Stimulated activated CD8-positive, alpha-beta memory T cell treated with anti-CD3 and anti-CD28 coated beads, Interleukin-4, amount 100 ng/mL, for 24 hours (primary cell): ENCODE results near the gene OSGIN1.

Source experiments
- DNase-seq: peaks from one replicate; pipeline ENCODE4 v3.0.0-alpha.2; 2020; ENCODE audit warnings: low read depth

The OSGIN1 gene, protein sequence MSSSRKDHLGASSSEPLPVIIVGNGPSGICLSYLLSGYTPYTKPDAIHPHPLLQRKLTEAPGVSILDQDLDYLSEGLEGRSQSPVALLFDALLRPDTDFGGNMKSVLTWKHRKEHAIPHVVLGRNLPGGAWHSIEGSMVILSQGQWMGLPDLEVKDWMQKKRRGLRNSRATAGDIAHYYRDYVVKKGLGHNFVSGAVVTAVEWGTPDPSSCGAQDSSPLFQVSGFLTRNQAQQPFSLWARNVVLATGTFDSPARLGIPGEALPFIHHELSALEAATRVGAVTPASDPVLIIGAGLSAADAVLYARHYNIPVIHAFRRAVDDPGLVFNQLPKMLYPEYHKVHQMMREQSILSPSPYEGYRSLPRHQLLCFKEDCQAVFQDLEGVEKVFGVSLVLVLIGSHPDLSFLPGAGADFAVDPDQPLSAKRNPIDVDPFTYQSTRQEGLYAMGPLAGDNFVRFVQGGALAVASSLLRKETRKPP

DNA sequence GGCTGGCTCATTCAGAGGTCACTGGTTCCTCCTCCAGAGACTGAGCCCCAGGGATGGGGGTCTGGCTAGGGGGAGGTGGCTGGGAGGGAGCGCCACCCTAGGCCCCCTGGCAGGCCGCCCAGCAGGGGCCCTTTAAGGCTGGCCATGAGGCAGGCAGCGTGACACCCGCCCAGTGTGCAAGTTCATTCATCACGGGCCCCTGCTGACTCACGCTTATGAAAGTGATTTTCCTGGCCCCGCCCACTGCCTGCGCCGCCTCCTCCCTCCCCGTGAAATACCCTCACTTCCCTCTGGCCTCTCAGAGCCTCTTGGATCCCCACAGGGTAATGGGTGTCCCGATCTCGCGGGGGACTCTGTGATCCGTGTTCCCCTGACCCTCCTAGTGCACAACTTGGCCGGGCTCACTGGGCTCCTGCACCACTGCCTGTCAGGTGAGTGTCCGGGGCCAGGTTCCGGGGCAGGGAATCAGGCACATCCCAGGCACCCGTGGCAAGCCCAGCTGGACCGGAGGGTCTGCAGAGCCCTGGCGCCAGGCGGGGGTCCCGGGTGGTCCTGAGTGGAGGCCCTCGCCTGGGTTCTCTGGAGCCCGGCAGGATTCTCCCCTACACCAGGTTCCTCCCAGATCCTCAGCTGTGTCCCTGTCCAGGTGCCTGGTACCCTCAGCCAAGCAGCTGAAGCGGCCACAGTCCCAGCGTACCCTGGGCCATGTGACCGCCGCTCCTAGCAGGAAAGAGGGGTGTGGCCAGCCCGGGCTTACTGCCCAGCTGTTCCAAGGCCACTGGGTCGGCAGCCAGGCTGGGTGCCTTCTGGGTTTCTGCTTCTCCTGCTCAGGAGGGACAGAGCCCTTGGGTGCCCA is at the start of gene OSGIN1:
OSGIN1 (plus strand) TSS at position 301 of the 856 bp plus-strand sequence. CDS start 4,432 bp downstream, outside the sequence.
- peak; percentile 71 for DNase-seq

DNA sequence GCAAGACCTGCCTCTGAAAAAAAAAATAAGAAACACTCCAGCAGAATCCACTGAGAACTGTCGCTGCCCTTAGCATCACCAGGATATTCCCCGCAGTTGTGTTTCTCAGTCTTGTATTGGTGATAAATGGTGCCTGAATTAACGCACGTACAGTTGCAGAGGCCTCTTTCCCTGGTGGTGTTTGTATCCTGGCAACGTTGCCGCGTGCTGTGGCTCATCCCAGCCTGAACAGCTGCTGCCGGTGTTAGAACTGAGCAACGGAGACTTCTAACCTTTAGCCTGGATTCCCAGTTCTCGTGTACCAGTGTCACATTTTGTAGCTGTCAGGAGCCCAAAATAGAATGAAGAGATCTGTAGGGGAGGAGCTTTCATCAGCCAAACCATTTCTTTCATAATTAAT is 49.3 kb upstream of the OSGIN1 start:
- no peak for DNase-seq

DNA sequence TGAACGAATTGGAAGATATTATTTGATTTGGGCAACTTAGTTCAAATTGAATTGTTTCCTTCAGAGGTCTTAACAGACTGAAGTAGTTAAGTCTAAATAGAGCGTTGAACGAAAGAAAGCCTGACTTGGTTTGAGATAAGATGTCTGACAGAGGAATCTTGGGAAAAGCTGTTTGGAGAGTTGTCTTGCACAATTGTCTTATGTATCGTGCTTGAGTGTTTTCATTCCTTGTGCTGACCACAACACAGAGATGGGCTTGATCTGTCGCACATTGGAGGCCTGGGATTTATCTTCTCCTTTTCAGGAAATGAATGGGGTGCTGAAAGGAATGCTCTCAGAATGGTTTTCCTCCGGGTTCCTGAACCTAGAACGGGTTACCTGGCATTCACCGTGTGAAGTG is 46.4 kb upstream of the OSGIN1 start:
- no peak for DNase-seq

DNA sequence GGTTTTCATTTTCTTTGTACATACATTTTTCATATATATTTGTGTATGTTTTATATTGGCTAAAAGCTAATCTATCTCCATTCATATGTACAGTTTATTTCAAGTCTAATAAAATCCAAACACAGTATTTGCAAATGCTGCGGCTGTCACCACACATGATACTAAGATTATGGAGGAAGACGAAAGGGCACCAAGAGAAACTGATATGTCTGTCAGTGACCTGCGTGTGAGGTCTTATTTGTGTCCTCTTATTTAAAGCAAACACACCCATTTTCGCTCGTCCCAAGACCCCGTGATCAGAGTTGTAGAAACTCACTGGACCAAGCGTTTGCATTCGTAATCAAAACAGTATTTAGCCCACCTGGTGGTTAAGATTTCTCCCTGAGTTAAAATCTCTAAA is 45.9 kb upstream of the OSGIN1 start:
- DNase-seq = no peak

DNA sequence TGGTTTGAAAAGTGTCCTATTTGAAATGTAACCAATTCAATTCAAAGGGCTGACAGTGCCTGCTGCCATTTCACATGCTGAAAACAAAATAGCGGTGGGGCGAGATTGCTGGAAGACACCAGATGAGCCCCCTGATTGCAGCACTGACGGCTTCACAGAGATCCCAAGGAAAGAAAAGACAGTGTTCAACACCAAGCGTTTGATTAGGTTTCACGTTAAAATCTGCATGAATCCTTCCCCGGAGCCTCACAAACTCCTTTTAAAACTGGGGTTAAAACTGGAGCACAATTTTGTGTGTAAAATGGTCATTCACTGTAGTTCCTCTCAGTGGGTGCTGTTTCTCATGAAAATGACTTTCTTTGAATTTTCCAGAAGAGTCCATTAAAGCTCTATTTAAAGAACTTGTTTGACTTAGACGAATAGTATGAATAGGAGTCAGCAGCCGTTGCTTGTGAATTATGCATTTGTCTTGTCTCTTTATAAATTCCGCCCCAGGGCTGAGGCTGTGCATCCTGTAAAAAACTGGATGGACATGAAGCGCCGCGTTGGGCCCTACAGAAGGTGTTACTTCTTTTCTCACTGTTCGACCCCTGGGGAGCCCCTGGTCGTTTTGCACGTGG is 45.3 kb upstream of the OSGIN1 start:
- no peak for DNase-seq

DNA sequence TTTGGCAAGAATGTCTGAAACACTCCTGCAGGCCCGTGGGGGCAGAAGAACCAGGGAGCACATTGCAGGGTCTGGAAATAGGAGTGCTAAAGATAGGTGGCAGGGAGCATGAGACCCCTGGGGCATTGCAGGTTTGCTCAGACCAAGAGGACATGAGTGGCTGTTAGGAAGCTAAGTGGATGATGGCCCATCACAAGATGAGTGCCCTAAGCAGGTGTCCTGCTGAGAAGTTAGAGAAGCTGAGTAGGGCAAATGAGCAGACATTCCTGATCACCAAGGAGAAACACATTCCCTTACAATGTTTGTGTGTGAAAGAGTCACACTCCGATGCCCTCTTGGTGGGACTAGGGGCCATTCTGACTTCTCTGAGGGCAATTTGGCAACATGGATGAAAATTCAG is 44.2 kb upstream of the OSGIN1 start:
- no peak for DNase-seq

DNA sequence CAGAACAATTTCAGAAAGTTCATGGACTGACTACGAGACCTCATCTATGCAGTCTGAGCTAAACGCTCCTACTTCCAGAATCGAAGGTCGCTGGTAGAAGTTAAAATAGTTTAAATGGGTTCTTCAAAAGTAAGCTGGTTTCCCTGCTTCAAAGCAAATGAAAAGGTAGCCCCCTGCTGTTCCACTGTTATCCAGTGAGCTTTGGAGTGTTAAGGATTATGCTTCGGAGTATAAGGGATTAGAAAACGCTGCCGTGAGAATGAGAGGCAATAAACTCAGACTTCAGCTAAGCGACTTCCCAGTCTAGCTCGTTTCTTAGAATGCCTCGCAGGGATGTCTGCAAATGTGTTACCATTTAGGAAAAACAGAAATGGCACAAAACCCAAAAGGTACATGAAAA is 41.8 kb upstream of the OSGIN1 start:
- DNase-seq = no peak

DNA sequence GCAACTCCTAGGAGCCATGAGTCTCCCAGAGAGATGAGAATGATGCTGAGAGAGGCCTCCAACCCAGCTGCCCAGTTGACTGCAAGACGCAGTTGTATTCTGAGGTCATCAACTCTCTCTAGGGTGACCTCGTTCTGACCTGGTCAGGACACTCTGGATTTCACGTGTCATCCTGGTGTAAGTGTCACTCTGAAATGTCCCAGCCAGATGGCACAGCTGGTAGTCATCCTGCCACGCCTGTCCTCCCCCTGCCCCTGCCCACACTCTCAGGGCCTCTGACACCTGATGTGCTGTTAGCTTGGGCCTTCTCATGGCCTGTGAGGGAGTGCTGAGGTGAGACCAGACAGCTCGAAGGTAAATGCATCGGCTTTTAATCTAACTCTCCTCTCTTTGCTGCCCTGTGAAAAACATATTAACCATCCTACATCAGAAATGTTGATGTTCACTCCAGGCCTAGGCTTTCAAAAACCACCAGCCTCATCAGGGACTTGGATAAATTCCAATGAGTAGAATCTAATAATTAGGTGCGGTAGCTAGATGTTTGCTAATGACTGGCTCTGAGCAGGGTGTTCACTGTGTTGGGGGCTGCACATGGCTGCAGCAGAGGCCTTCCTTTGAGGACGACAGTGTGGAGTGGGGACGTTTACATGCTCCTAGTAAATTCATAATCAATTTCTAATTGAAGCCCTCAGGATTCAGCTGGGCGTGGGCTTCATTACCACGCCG is 40.4 kb upstream of the OSGIN1 start:
- DNase-seq = no peak

DNA sequence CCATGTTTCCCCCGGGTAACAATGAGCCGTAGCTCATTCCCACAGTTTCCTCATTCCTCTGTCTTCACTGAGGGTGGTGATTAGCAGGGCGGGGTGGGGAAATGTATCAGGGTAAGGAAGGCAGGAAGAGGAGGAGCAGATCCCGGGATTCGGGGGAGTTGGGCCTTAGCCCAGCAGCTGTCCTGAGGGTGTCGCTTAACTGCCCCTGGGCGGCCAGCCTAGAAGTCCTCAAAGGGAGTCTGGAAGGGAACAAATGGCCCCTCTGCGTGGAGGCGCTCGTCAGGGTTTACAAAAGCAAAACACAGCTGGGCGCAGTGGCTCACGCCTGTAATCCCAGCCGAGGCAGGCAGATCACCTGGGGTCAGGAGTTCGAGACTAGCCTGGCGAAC is 39.8 kb upstream of the OSGIN1 start:
- no peak for DNase-seq

DNA sequence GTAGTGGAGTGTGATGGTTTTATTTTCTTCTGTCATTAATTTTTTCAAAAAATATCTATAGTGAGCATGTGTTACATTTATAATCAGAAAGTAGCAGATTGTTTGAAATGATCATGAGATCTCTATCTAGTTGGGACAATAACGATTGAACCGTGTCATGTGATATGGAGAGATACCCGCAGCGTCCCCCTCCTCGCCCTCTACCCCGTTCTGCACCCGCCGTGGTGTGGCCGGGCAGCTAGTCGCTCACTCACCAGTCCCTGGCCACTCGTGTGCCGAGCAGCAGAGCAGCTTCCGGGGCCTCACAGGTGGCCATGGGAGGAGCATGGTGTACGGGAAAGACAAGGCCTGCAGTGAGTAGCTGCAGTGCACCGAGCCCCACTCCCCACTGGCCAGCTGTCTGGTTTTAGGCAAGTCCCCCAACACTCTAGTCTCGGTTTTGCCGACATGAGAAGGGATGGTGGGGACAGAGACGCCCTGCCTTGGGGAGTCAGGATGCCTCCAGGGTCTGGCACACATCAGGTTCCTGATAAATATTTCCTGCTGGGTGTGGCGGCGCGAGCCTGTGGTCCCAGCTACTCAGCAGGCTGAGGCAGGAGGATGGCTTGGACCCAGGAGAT is 38.8 kb upstream of the OSGIN1 start:
- DNase-seq = no peak

DNA sequence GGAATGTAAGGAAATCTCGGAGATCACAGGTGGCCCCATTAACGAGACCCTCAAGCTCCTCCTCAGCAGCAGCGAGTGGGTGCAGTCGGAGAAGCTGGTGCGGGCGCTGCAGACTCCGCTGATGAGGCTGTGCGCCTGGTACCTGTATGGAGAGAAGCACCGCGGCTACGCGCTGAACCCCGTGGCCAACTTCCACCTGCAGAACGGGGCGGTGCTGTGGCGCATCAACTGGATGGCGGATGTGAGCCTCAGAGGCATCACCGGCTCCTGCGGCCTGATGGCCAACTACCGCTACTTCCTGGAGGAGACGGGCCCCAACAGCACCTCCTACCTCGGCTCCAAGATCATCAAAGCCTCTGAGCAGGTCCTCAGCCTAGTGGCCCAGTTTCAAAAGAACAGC is 38.0 kb upstream of the OSGIN1 start:
- DNase-seq = no peak

DNA sequence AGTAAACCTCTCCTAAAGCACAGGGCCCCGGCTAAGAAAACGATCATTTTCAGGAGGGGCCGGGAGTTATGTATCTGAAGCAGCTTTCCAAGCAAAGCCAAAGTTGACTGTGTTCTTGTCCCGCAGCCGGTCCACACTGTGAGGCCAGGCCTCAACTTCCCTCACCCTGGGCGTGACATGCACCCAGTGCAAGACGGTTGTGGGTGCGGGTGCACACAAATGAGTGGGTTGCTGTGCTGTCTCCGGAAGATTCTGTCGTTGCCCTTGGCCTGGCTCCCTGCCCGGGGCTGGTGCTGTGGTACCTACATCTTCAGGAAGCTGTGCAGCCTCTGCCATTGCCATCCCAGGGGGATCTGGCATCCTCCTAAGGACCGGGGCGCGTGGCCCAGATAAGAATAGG is 37.5 kb upstream of the OSGIN1 start:
- DNase-seq = no peak

DNA sequence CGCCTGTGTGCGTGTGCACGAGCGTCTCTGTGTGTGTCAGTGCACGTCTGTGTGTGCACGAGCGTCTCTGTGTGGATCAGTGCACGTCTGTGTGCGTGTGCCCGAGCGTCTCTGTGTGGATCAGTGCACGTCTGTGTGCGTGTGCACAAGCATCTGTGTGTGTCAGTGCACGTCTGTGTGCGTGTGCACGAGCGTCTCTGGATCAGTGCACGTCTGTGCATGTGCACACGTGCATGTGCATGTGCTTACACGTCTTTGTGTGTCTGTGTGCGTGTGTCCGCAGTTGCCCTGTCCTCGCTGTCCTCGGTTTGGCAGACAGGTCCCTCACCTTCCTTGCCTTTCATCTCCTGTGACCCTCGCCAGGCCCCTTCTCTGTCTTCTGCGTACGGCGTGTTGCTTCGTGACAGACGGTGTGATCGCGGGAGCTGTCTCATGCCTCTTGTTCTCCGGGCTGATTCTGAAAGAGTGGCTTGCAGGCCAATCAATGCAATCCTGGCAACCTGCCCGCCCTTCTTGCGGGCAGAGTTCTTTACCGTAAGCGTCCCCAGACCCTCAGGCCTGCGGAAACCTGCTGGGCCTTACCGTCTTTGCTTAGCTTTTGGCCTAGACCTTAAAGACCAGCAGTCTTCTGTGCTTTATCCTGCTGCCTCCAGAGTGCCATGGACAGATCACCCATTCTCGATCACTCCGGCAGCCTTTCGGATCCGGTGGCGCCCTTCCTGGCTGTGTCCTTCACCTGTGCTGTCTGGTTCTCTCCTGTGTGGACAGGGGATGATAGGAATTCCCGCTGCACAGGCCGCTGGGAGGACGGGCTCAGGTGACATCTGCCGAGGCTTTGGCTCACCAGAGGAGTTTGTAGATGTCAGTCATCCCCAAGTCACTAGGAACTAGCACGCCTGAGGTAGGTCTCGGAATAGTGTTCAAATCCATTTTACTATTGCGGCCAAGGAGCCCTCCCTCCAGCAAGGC is 35.6 kb upstream of the OSGIN1 start:
- DNase-seq = no peak

DNA sequence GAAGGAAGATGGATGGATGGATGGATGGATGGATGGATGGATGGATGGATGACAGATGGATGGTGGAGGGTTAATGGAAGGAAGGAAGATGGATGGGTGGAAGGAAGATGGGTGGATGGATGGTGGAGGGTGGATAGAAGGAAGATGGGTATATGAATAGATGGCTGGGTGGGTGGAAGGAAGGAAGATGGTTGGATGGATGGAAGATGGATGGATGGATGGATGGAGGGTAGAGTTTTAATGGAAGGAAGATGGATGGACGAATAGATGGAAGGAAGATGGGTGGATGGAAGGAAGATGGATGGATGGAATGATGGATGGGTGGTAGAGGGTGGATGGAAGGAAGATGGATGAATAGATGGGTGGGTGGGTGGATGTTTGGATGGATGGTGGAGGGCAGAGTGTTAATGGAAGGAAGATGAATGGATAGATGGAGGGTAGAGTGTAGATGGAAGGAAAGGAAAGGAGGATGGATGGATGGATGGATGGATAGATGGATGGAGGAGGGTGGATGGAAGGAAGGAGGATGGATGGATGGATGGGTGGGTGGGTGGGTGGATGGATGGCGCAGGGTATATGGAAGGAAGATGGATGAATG is 32.0 kb upstream of the OSGIN1 start:
- no peak for DNase-seq

DNA sequence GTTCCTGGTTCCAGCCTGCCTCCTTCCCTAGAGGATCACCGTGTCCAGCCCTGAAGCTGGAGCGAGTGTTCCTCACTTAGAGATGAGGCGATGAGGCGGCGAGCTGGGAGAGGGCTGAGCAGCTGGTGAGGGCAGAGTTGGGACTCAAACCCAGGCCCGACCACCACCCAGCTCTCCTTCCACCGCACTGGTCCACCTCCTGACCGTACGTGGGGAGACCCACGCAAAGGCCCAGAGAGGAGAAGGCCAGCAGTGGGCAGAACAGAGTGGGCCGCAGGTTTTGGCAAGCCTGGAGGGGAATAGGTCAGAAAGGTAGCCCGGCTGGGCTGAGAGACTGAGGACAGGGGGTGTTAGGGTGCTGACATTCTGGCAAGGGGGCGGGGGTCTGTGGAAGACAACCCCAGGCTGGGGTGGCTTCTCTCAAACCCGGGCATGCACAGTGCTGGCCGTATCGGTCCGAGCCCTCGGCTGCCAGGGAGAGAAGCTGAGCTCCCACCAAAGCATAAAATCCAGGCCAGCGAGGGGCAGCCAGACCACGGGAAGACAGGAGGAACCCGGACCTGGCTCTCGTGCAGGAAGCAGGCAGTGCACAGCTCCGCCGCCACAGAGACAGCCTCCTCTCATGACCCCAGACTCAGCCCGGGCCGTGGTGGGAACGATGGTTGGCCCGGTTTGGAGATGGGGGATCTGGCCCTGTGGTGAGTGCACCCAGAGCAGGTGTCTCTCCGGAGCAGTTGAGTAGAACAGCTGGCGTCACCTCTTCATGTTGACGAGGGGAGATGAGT is 29.3 kb upstream of the OSGIN1 start:
- DNase-seq = no peak

DNA sequence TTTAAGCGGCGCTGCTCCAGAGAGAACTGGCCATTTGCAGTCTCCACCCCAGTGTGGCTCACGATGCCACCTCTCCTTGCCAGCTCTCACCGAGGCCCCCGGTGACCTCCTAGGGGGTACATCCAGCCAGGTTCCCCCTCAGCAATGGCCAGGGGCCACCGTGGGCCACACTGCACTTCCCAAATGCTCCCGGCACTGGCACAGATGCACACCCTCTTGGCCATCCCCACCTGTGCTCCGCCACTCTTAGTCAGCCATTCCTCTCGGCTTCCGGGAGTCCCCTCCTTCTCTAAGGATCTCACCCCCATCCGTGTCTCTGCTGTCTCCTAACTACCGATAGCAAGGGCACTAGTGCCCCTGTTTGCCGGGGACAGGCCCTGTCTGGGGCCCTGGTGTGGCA is 28.4 kb upstream of the OSGIN1 start:
- DNase-seq = no peak

DNA sequence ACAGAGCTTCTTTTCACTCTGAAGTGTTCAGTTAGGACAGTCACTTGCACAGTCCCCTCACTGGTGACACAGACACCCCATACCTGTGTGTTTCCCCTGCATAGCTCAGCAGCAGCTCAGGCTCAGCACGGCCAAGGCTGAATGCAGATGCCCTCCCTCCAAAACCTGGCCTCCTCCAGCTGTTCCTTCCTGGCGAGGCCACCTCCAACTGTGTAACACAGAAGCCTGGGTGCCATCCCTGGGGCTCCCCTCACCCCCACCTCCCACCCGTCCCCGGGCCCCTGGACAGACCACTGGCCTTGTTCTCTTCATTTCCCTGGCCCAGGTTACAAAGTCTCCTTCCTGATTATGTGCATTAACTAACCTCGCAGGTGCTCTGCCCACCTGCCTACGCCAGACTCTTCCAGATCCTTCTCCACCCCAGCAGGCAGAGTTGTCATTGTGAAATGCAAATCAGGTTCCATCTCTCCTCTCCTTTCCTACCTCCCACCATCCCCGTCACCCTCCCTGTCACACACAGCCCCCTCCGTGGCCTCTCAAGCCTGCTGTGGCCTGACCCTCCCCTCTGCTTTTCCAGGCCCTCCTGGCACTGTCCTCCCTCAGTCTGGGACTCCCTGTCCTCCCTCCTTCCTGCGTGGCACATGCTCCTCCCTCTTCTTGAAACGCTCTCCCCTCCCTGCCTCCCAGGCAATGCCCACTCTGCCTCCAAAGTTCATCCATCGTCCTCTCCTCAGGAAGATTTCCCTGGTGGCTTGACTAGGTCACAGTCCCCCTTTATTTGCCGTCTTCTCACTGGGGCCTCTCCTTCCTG is 27.7 kb upstream of the OSGIN1 start:
- DNase-seq = no peak
